Parathyroid adenoma (tissue), 2 donors: Measurements from ENCODE around the gene PPFIA2.

Experiments
- H2AFZ ChIP-seq: fragments of 300-600 bp; sonication (generic); one replicate; pipeline ENCODE4 v1.7.0; 2017; ENCODE audit warnings: antibody characterized with exemption, mild to moderate bottlenecking
- H3K27ac ChIP-seq: fragments of 300-600 bp; sonication (generic); one replicate; pipeline ENCODE4 v1.7.0; 2017
- H3K27me3 ChIP-seq: fragments of 300-600 bp; sonication (generic); one replicate; pipeline ENCODE4 v1.7.0; 2017; ENCODE audit warnings: low read length; ENCODE audit not compliant: control insufficient read depth, insufficient read depth
- H3K36me3 ChIP-seq: fragments of 300-600 bp; sonication (generic); one replicate; pipeline ENCODE4 v1.7.0; 2017; ENCODE audit warnings: low read length; ENCODE audit not compliant: control insufficient read depth, insufficient read depth
- H3K4me1 ChIP-seq: fragments of 300-600 bp; sonication (generic); one replicate; pipeline ENCODE4 v1.7.0; 2017; ENCODE audit warnings: control low read depth
- H3K4me2 ChIP-seq: fragments of 300-600 bp; sonication (generic); one replicate; pipeline ENCODE4 v1.7.0; 2017; ENCODE audit warnings: low read length
- H3K4me3 ChIP-seq: fragments of 300-600 bp; sonication (generic); one replicate; pipeline ENCODE4 v1.7.0; 2017; ENCODE audit warnings: low read depth, low read length
- H3K79me2 ChIP-seq: fragments of 300-600 bp; sonication (generic); one replicate; pipeline ENCODE4 v1.7.0; 2017; ENCODE audit warnings: control low read depth
- H3K9ac ChIP-seq: fragments of 300-600 bp; sonication (generic); one replicate; pipeline ENCODE4 v1.7.0; 2017; ENCODE audit warnings: mild to moderate bottlenecking
- H3K9me3 ChIP-seq: fragments of 300-600 bp; sonication (generic); one replicate; pipeline ENCODE4 v1.7.0; 2017; ENCODE audit warnings: low read length; ENCODE audit not compliant: control insufficient read depth
- CTCF ChIP-seq: fragments of 300-600 bp; sonication (generic); IDR thresholded peaks from one replicate; pipeline ENCODE4 v1.7.0; 2017; ENCODE audit warnings: antibody characterized with exemption, mild to moderate bottlenecking
- donor health status: primary hyperparathyroidism.

The PPFIA2 gene

GRCh38 chr12:81337886-81338285 is 421.3 kb downstream of the PPFIA2 start:
- Histone ChIP-seq H3K4me1 (no peaks in the 10 kb centered on the region), H3K36me3 (no peaks in the 10 kb centered on the region)
- TF ChIP-seq CTCF = no peak

GRCh38 chr12:81333812-81334211 is 425.3 kb downstream of the PPFIA2 start:
- H3K4me1 ChIP-seq = no peaks in the 10 kb centered on the region

More at GRCh38 chr12:81337886-81338285, 421.3 kb downstream of the PPFIA2 start:
- Histone ChIP-seq H3K9me3 (no peaks in the 10 kb centered on the region), H3K4me3 (no peak overlapping the region), H3K79me2 (no peaks in the 10 kb centered on the region), H3K9ac (no peak overlapping the region), H3K4me2 (no peak overlapping the region), H3K27ac (no peak overlapping the region), H3K27me3 (no peaks in the 10 kb centered on the region), H2AFZ (no peak overlapping the region)

GRCh38 chr12:81332054-81332453 is 427.1 kb downstream of the PPFIA2 start:
- Histone ChIP-seq H3K79me2 (no peaks in the 10 kb centered on the region), H3K4me3 (no peak overlapping the region), H3K4me2 (no peak overlapping the region), H3K27me3 (no peaks in the 10 kb centered on the region), H3K27ac (no peak overlapping the region), H3K9me3 (no peaks in the 10 kb centered on the region), H3K36me3 (no peaks in the 10 kb centered on the region), H3K9ac (no peak overlapping the region), H2AFZ (no peak overlapping the region), H3K4me1 (no peaks in the 10 kb centered on the region)
- no peak for TF ChIP-seq CTCF

More at GRCh38 chr12:81333812-81334211, 425.3 kb downstream of the PPFIA2 start:
- no peaks in the 10 kb centered on the region for H3K9me3 ChIP-seq
- H3K4me2 ChIP-seq = no peak overlapping the region
- H3K9ac ChIP-seq = no peak overlapping the region
- H3K79me2 ChIP-seq = no peaks in the 10 kb centered on the region
- no peak overlapping the region for H3K27ac ChIP-seq
- no peak for TF ChIP-seq CTCF
- H3K27me3 ChIP-seq = no peaks in the 10 kb centered on the region
- no peak overlapping the region for H2AFZ ChIP-seq
- no peaks in the 10 kb centered on the region for H3K36me3 ChIP-seq
- H3K4me3 ChIP-seq = no peak overlapping the region

- Histone ChIP-seq H3K4me3 (no peak overlapping the region), H3K4me1 (no peaks in the 10 kb centered on the region), H3K9ac (no peak overlapping the region), H3K27me3 (no peaks in the 10 kb centered on the region), H3K4me2 (no peak overlapping the region), H2AFZ (no peak overlapping the region), H3K79me2 (no peaks in the 10 kb centered on the region), H3K27ac (no peak overlapping the region), H3K9me3 (no peaks in the 10 kb centered on the region), H3K36me3 (no peaks in the 10 kb centered on the region)
- TF ChIP-seq CTCF = no peak
Observed at GRCh38 chr12:81330480-81330879, 428.7 kb downstream of the PPFIA2 start.

- H3K36me3 ChIP-seq = no peaks in the 10 kb centered on the region
- TF ChIP-seq CTCF = no peak
Observed at GRCh38 chr12:81329085-81329484, 430.1 kb downstream of the PPFIA2 start.

More at GRCh38 chr12:81329085-81329484, 430.1 kb downstream of the PPFIA2 start:
- H2AFZ ChIP-seq = no peak overlapping the region
- no peaks in the 10 kb centered on the region for H3K79me2 ChIP-seq
- no peaks in the 10 kb centered on the region for H3K9me3 ChIP-seq
- no peak overlapping the region for H3K9ac ChIP-seq
- no peak overlapping the region for H3K27ac ChIP-seq
- H3K4me2 ChIP-seq = no peak overlapping the region
- no peaks in the 10 kb centered on the region for H3K4me1 ChIP-seq
- no peak overlapping the region for H3K4me3 ChIP-seq
- H3K27me3 ChIP-seq = no peaks in the 10 kb centered on the region
